ENCODE results near the gene CA10.

DNA sequence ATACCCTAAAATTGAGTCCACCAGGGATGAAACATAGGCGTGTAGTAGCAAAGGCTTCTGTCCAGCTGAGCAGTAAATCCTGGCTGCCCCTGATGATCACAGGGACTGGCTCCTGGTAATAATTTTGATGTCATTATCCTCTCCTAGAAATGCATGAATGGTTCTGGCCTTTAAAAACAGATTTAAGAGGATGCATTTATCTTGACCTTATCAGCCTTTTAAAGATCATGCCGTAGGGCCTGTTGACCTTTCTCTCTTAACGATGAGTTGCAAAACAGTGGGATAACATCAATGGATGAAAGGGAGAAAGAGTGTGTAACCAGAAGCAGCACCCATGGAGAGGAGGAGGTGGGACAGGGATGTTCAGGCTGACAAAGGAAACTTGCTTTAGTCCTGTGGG, 128.5 kb downstream of the CA10 start:
- TF ChIP-seq YY1 (IDR thresholded peaks at IDR 0.05; ENCODE audit: insufficient read depth, insufficient read length) (no peak), ZNF274 (IDR thresholded peaks at IDR 0.05; ENCODE audit: low read depth, low read length) (no peak)
